Activated T-cell treated with anti-CD3 and anti-CD28 coated beads, Interleukin-2, amount 50 U/mL, for 48 hours (primary cell): ENCODE data around the gene HSPA9.

ENCODE experiments used
- DNase-seq, 2 experiments: peaks; one replicate each; pipeline ENCODE4 v3.0.0-alpha.2; 2020

The HSPA9 gene

GRCh38 chr5:138557677-138558076, 17.5 kb downstream of the HSPA9 start:
- no peak for DNase-seq

DNA sequence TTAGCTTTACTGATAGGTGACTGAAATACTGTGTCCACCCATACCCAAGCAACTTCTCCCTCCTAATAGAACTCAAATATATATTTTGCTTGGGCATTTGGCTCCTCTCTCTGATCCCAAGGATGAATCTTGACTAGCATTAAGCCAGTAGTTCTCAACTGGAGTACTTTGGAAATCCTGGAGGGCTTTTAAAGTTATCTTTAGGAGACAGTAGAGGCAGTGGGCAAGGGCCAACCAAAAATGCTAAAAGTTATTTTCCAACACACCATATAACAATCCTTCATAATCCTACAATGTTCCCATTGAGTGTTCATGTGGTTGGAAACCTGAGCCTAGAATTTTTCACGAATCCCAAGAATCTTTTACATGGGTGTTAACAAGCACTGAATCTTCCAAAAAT, 21.1 kb downstream of the HSPA9 start:
- no peak for DNase-seq

GRCh38 chr5:138553437-138554095, 21.6 kb downstream of the HSPA9 start:
- no peak for DNase-seq

GRCh38 chr5:138552657-138553056, 22.5 kb downstream of the HSPA9 start:
- DNase-seq, result no peak

DNA sequence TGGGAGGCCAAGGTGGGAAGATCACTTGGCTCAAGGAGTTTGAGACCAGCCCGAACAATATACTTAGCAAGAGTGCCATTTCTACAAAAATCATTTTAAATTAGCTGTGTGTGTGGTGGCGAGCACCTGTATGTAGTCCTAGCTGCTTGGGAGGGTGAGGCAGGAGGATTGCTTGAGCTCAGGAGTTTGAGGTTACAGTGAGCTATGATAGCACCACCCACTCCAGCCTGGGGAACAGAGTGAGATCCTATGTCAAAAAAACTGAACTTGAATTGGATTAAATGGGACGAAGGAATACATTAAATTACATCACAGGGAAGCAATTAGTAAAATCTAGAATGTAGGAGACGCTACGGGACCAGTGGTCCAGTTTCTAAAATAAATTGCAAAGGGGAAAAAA, 25.8 kb downstream of the HSPA9 start:
- DNase-seq, result no peak

- no peak for DNase-seq
Measured at GRCh38 chr5:138545919-138546562, 29.2 kb downstream of the HSPA9 start.

GRCh38 chr5:138544181-138545134, 30.7 kb downstream of the HSPA9 start:
- DNase-seq, result no peak

- no peak for DNase-seq
Measured at GRCh38 chr5:138543730-138544104, 31.5 kb downstream of the HSPA9 start.

GRCh38 chr5:138542956-138543729, 32.1 kb downstream of the HSPA9 start, which contains the start of gene ETF1:
TSS of gene ETF1 (minus strand) at chr5:138543236. CDS start at chr5:138542918, 318 bp downstream.
- peak; percentile 99 for DNase-seq

DNA sequence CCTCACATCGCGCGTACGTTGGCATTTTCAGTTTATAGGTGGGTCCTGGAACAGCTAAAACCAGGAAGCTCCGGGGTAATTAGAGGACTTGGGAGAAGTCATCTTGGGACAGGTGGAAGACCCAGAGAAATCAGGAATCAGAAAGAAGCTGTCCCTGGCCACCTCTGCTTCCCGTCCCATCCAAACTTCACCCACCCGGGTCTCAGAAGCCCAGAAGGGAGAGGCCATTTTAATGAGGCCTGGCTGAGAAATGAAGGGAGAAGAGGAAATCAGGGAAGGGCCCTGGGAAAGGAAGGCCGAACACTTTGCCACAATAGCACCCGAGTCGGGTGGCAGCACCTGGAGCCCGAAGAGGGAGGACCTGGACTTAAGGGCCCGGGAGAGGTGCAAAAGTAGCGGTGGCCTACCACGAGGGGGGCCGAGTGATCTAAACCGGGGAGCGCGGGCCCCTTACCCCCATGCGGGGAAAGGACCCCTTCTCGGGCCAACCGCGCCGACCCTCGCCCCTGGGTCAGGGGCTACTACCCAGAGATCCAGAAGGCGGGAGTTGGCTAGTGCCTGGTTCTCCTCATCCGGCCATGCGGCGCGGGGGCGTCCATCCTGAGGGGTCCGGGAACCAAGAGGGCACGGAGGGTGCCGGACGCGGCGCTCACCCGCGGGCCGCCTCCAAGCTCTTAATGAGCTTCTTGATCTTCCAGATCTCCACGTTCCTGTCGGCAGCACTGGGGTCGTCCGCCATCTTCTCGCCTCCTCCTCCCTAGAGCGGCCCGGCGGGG, 32.8 kb downstream of the HSPA9 start:
- DNase-seq, result peak in 1 of 2 experiments; percentile 48

GRCh38 chr5:138541511-138542179, 33.6 kb downstream of the HSPA9 start:
- no peak for DNase-seq

DNA sequence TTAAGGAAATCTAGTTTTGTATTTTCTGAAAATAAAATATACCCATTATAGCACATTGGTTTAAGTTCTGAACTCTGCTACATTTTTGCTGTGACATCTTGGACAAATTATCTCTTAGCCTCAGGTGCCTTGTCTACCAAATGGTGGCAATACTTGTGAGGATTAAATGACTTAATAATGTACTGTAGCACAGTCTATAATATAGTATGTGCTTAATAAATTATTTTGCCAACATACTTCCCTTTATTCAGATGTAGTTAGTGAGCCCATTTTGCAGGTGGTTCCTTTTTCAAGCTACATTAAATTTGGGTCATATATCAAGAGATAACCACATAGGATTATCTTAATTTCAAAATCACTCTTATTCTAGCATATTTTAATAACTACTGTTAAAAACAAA, 35.4 kb downstream of the HSPA9 start:
- no peak for DNase-seq

DNA sequence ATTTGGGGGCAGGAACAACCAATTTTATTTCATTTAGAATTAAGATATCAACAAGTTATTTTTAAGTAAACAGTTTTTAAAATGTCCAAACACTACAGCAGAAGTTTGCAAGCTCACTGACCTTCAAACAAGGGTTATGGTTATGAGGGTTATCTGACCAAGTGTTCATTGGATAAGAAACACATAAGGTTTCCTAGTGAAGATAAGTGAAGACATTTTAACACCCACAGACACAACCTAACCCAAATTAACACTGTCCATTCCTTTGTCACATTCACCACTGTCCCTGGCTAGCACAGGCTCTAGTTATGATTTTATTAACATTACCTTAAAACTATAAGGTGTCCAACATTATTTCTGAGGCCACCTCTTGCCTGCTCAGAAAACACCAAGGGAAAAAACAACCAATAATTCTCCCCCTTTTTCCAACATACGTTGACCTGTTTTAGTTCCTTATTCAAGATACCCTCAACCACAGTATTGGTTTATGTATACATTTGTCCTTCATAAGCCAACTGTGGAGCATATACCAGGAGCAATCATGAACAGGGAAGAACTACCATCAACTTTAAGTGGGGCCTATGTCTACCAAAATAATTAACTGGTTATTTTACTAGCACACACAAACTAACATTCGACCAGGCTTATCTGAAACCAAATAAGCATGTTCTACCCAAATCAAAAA, 36.1 kb downstream of the HSPA9 start:
- no peak for DNase-seq

DNA sequence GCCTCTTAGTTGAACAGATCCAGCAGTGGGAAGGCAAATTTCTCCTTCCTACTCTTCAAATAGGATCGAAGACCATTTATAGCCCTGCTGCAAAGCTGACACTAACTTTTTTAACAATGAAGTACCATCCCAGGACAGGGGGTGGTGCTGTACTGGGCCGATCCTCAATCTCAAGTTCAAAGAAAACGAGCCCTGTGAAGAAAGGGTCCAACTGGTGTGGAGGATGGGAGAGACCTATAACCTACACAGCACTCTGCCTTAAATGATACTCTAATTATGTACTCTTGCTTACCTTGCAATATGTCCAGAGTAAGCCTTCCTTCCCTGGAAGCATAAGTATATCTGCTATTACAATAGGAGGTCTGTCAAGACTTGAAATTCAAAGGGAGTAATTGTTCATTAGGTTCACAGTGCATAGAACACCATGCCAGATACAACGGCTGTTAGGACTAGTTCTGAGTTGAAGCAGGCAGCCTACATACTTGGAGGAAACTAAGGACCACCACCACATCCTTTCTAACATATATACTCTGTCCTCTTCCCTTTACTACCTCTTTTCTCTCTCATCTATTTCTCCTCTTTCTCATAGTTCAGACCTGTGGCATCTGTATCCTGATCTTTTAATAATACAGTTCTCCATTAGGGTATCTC, 38.4 kb downstream of the HSPA9 start:
- DNase-seq, result no peak

DNA sequence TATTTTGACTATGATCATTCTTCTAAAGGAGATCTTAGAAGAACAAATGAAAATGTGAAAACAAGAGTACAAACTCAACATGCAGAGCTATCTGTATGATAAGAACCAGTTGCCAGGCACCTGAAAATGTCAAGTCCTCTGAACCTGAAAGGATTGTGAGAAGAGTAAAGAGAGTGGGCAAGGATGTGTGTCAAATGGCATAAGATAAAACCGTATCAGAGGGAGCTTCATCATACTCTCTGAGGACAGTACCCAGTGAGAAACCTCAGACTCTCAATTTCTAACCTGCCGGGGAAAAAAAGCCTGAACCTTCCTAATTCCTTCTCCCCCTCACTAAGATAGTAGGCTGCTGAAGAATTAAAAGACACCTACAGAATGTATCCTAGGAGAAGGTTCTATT, 39.0 kb downstream of the HSPA9 start:
- no peak for DNase-seq

DNA sequence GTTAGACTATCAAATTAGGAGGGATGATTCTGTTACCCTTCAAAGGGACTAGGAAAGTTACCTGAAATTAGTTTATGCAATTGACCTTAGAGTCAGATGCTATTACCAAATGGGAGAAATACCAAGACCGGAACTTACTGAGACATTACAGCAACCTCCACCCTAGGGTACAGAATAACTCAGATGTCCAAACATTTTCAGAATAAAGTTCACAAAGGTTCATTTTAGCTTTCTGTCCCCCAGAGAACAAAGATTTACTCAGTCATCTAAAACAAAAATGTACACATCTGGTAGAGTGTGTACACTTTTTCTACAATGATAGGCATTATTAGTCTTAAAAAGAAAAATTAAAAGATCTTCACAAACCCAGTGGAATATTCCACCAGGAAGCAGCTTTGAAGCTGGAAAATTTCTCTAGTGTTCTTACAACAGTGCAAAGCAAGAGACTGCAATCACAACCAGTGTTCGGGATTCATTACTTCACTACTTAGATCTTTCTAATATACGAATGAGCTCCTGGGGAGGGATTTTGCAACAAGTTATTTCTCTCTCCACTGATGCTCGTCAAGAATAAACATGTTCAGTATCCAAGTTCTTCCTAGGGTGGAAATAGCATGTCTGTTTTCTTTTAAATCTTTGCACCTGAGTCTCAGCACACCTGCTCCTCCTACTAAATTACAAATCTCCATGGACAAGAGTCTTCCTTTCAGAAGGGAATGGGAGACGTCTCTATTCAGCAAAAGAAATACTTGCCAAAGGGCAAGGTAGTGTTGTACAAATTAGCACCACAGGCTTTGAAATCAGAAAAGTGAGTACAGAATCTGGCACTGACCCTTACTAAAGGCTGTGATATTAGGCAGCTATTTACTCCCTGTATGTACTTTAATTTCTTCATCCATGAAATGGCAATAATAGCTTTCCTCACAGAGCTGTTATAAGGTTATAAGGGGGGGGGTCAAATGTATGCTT, 40.9 kb downstream of the HSPA9 start:
- no peak for DNase-seq

DNA sequence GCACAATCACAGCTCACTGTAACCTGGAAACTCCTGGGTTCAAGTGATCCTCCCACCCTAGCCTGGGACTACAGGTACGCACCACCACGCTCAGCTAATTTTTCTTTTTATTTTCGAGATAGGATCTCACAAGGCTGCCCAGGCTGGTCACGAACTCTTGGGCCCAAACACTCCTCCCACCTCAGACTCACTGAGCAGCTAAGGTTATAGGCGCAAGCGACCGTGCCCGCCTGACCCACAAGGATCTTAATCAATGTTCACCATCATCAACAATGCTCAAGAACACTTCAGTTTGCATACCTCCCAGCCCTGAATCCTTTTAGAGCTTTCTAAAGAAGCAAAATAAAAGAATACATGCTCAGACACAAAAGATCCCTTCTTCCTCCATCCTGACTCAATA, 45.4 kb downstream of the HSPA9 start:
- no peak for DNase-seq

DNA sequence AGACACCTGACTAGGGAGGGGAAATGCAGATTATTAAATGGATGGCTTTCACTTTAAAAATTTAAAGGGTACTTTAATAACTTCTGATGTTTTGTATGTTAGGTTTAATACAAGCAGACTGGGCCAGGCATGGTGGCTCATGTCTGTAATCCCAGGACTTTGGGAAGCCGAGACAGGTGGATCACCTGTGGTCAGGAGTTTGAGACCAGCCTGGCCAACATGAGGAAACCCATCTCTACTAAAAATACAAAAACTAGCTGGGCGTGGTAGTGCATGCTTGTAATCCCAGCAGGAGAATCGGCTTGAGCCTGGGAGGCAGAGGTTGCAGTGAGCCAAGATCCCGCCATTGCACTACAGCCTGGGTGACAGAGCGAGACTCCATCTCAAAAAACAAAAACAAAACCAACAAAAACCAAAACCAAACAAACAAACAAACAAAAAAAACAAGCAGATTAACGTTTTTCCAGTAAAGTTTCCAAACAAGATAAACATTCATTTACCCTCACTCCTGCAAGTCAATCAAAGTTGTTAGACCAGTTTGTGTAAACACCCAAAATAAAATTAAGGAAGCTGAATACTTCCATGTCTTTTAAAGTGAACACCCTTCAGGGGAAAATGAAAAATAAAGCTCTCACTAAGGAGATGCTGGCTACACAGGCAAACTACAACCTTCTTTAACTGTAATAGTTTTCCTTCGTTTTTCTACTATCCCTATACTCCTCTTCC, 46.3 kb downstream of the HSPA9 start:
- DNase-seq, result no peak
